Measurements from ENCODE around the gene VEGFC. TPM values are rescaled to one million over a fixed set of nuclear protein-coding genes. Genes with fewer than 3 reads are reported as not detected.
A peak's percentile ranks its signal among the peaks of the same experiment; 100 is the strongest.

VEGFC gene
- total RNA-seq, 1 experiment from 2014 or later: 1.2 TPM

GRCh38 chr4:176753049-176753448 lies 39.7 kb downstream of the VEGFC start:
- Mint-ChIP-seq H3K36me3 (ENCODE audit: insufficient read depth, unreplicated experiment) (no peaks in the 10 kb centered on the region), H3K27me3 (ENCODE audit: unreplicated experiment) (no peaks in the 10 kb centered on the region), H3K4me3 (ENCODE audit: low read depth, unreplicated experiment) (no peak overlapping the region), H3K4me1 (ENCODE audit: low read depth, unreplicated experiment) (peaks cover 6% of the 10 kb centered on the region), H3K27ac (ENCODE audit: unreplicated experiment) (no peak overlapping the region), H3K9me3 (ENCODE audit: low read depth, unreplicated experiment) (no peaks in the 10 kb centered on the region)
- no peak for TF ChIP-seq CTCF (IDR thresholded peaks at IDR 0.05; ENCODE audit: unreplicated experiment)
- intact Hi-C loops (cut with micrococcal nuclease; ENCODE audit: unreplicated experiment): no loop called here
- CTCF ChIA-PET: no interaction called here
- no TSS peak for BruUV-seq (replicated peaks)
- DNase-seq: peak; percentile 4

GRCh38 chr4:176752191-176752749 lies 40.5 kb downstream of the VEGFC start:
- no peaks in the 10 kb centered on the region for H3K9me3 Mint-ChIP-seq (ENCODE audit: low read depth, unreplicated experiment)
- no peak overlapping the region for H3K4me3 Mint-ChIP-seq (ENCODE audit: low read depth, unreplicated experiment)
- no TSS peak for BruUV-seq (replicated peaks)
- intact Hi-C loops (cut with micrococcal nuclease; ENCODE audit: unreplicated experiment): no loop called here
- DNase-seq: no peak
- peaks cover 6% of the 10 kb centered on the region for H3K4me1 Mint-ChIP-seq (ENCODE audit: low read depth, unreplicated experiment)
- CTCF ChIA-PET: no interaction called here
- H3K27ac Mint-ChIP-seq (ENCODE audit: unreplicated experiment): no peak overlapping the region
- no peak for TF ChIP-seq CTCF (IDR thresholded peaks at IDR 0.05; ENCODE audit: unreplicated experiment)
- H3K36me3 Mint-ChIP-seq (ENCODE audit: insufficient read depth, unreplicated experiment): no peaks in the 10 kb centered on the region
- H3K27me3 Mint-ChIP-seq (ENCODE audit: unreplicated experiment): no peaks in the 10 kb centered on the region

DNA sequence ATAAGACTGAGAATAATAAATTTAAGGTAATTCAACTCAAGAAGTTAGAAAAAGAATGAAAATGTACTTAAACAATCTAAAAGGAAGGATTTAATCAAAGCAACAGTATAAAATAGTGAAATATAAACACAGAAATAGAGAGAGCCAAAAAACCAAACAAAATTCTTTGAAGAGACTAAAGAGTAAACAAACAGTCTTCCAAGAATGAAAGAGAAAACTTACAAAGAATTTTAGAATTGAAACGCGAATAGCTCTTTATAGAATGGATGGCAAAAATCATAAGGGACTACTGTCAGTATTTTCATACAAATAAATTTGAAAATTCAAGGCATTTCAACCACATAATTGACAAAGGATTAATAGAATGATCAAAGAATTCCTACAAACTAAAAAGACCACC lies 41.7 kb downstream of the VEGFC start:
- Mint-ChIP-seq H3K4me1 (ENCODE audit: low read depth, unreplicated experiment) (peaks cover 6% of the 10 kb centered on the region), H3K9me3 (ENCODE audit: low read depth, unreplicated experiment) (no peaks in the 10 kb centered on the region), H3K27ac (ENCODE audit: unreplicated experiment) (no peak overlapping the region), H3K36me3 (ENCODE audit: insufficient read depth, unreplicated experiment) (no peaks in the 10 kb centered on the region), H3K27me3 (ENCODE audit: unreplicated experiment) (no peaks in the 10 kb centered on the region), H3K4me3 (ENCODE audit: low read depth, unreplicated experiment) (no peak overlapping the region)
- intact Hi-C loops (cut with micrococcal nuclease; ENCODE audit: unreplicated experiment): no loop called here
- DNase-seq: no peak
- no TSS peak for BruUV-seq (replicated peaks)
- TF ChIP-seq CTCF (IDR thresholded peaks at IDR 0.05; ENCODE audit: unreplicated experiment): no peak
- CTCF ChIA-PET: no interaction called here

DNA sequence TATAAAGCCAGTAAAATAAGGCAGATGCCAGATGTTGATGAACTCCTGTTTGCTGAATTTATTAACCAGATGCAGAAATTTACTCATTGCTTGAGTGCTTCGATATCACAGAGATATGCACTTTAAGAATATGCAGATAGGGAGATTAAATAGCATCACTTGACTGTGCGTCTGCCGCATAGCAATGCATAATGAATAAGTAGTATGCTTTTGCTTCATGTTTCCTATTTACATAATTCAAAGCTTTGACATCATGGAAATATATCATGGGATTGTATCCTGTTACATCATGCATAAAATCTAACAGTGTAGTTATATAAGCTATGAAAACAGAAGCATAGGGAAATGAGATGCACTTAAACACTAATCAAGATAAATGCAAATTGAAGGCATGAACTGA lies 45.9 kb downstream of the VEGFC start:
- no peak for TF ChIP-seq CTCF (IDR thresholded peaks at IDR 0.05; ENCODE audit: unreplicated experiment)
- H3K4me1 Mint-ChIP-seq (ENCODE audit: low read depth, unreplicated experiment): no peaks in the 10 kb centered on the region
- intact Hi-C loops (cut with micrococcal nuclease; ENCODE audit: unreplicated experiment): no loop called here
- no peak overlapping the region for H3K27ac Mint-ChIP-seq (ENCODE audit: unreplicated experiment)
- H3K4me3 Mint-ChIP-seq (ENCODE audit: low read depth, unreplicated experiment): no peak overlapping the region
- no peaks in the 10 kb centered on the region for H3K9me3 Mint-ChIP-seq (ENCODE audit: low read depth, unreplicated experiment)
- no peaks in the 10 kb centered on the region for H3K36me3 Mint-ChIP-seq (ENCODE audit: insufficient read depth, unreplicated experiment)
- CTCF ChIA-PET: no interaction called here
- no TSS peak for BruUV-seq (replicated peaks)
- no peak for DNase-seq
- H3K27me3 Mint-ChIP-seq (ENCODE audit: unreplicated experiment): no peaks in the 10 kb centered on the region

Data from Calu3 (cell line).